SK-N-SH (cell line): Measurements from ENCODE around the gene C1GALT1. TPM values are rescaled to one million over a fixed set of nuclear protein-coding genes. Genes with fewer than 3 reads are reported as not detected.

Experiments
- CTCF ChIA-PET: fragments of 300-600, 350-600 bp; formaldehyde crosslinking; extraction: SDS; loops from one replicate; lab custom pipeline; 2021; lab: Yijun Ruan, JAX
- POLR2A ChIA-PET: fragments of 350-600 bp; sonication (Branson Sonifier 250); formaldehyde crosslinking; extraction: SDS; loops from one replicate; lab custom pipeline; 2020; ENCODE audit warnings: antibody characterized with exemption, inconsistent platforms; lab: Yijun Ruan, JAX
- DNase-seq: peaks from one replicate; pipeline ENCODE4 v3.0.0; 2012
- H2AFZ ChIP-seq: fragments of 200-600 bp; sonication (generic); 2 replicates; pipeline ENCODE4 v1.8.1; 2016; ENCODE audit warnings: antibody characterized with exemption, mild to moderate bottlenecking, low read depth
- H3F3A ChIP-seq: fragments of 200-600 bp; sonication (generic); replicated peaks from 2 replicates; pipeline ENCODE3; 2016; ENCODE audit warnings: antibody characterized with exemption, mild to moderate bottlenecking; ENCODE audit not compliant: insufficient read depth
- H3K27ac ChIP-seq, 2 experiments: fragments of 200-500 bp in 1 of 2; fragments of 200-600 bp in 1 of 2; sonication (Bioruptor generic) in 1 of 2; sonication (generic), shearing (Covaris generic) in 1 of 2; 2 replicates each; pipeline versions ENCODE4 v1.5.1 to v1.6.1; 2014 to 2016; ENCODE audit warnings: low read depth in 2 of 2, inconsistent platforms in 1 of 2, low read length in 1 of 2, mild to moderate bottlenecking in 1 of 2, mixed read lengths in 1 of 2
- H3K27me3 ChIP-seq: fragments of 200-600 bp; sonication (generic), shearing (Covaris generic); 2 replicates; pipeline ENCODE4 v1.6.1; 2016; ENCODE audit warnings: mixed run types; ENCODE audit not compliant: insufficient read depth
- H3K36me3 ChIP-seq, 2 experiments: fragments of 200-500 bp in 1 of 2; fragments of 200-600 bp in 1 of 2; sonication (Bioruptor generic) in 1 of 2; sonication (generic) in 1 of 2; replicated peaks in 1 of 2; 2 replicates each; pipeline versions ENCODE3 to v1.5.1; 2014 to 2016; ENCODE audit warnings: low read length in 1 of 2, mild to moderate bottlenecking in 1 of 2; ENCODE audit not compliant: insufficient read depth in 2 of 2, control insufficient read depth in 1 of 2
- H3K4me1 ChIP-seq, 2 experiments: fragments of 200-500 bp in 1 of 2; fragments of 200-600 bp in 1 of 2; sonication (Bioruptor generic) in 1 of 2; sonication (generic), shearing (Covaris generic) in 1 of 2; 2 replicates each; pipeline versions ENCODE4 v1.5.1 to v1.6.1; 2014 to 2016; ENCODE audit warnings: low read depth in 1 of 2, low read length in 1 of 2, mixed run types in 1 of 2; ENCODE audit not compliant: insufficient read depth in 2 of 2, control insufficient read depth in 1 of 2
- H3K4me2 ChIP-seq: fragments of 200-600 bp; sonication (generic), shearing (Covaris generic); 2 replicates; pipeline ENCODE4 v1.6.1; 2017; ENCODE audit warnings: mixed run types
- H3K4me3 ChIP-seq, 2 experiments: fragments of 200-500 bp in 1 of 2; fragments of 200-600 bp in 1 of 2; sonication (Bioruptor generic) in 1 of 2; sonication (generic), shearing (Covaris generic) in 1 of 2; 2 replicates each; pipeline versions ENCODE4 v1.5.1 to v1.8.1; 2014 to 2016; ENCODE audit warnings: low read depth in 2 of 2, inconsistent platforms in 1 of 2, low read length in 1 of 2, mild to moderate bottlenecking in 1 of 2, mixed read lengths in 1 of 2, moderate library complexity in 1 of 2
- H3K79me2 ChIP-seq: fragments of 200-600 bp; sonication (generic); 2 replicates; pipeline ENCODE4 v1.8.1; 2017; ENCODE audit warnings: mild to moderate bottlenecking; ENCODE audit not compliant: insufficient read depth
- H3K9ac ChIP-seq: fragments of 200-600 bp; sonication (generic); 2 replicates; pipeline ENCODE4 v1.6.1; 2017; ENCODE audit warnings: mixed run types
- H3K9me2 ChIP-seq: fragments of 200-600 bp; sonication (generic); 2 replicates; pipeline ENCODE4 v1.6.1; 2017; ENCODE audit warnings: mixed run types
- H3K9me3 ChIP-seq: fragments of 200-600 bp; sonication (generic); 2 replicates; pipeline ENCODE4 v1.6.1; 2017; ENCODE audit warnings: mixed run types, mild to moderate bottlenecking, moderate library complexity
- H4K20me1 ChIP-seq: fragments of 200-600 bp; sonication (generic); 2 replicates; pipeline ENCODE4 v1.6.1; 2017; ENCODE audit warnings: mild to moderate bottlenecking, mixed run types; ENCODE audit not compliant: insufficient read depth
- CTCF ChIP-seq: fragments of 200-600 bp; sonication (generic); IDR thresholded peaks from 2 replicates; pipeline ENCODE4 v1.6.1; 2017; ENCODE audit warnings: antibody characterized with exemption, mild to moderate bottlenecking, moderate library complexity
- EZH2phosphoT487 ChIP-seq: fragments of 200-600 bp; sonication (generic); IDR thresholded peaks from 2 replicates; pipeline ENCODE4 v1.6.1; 2017; ENCODE audit warnings: low read depth, mixed run types, mild to moderate bottlenecking, antibody characterized with exemption, moderate library complexity, borderline replicate concordance
- FOSL2 ChIP-seq: IDR thresholded peaks from 2 replicates; pipeline ENCODE4 v1.4.0; 2012; ENCODE audit warnings: low read depth, mild to moderate bottlenecking, moderate library complexity, borderline replicate concordance
- GABPA ChIP-seq: IDR thresholded peaks from 2 replicates; pipeline ENCODE4 v1.4.0; 2012; ENCODE audit warnings: low read depth, mild to moderate bottlenecking
- NRF1 ChIP-seq: IDR thresholded peaks from 2 replicates; pipeline ENCODE4 v1.6.1; 2012; ENCODE audit warnings: low read depth, mild to moderate bottlenecking, low read length
- RAD21 ChIP-seq: IDR thresholded peaks from 2 replicates; pipeline ENCODE4 v1.6.1; 2012; ENCODE audit warnings: mild to moderate bottlenecking, low read length
- REST ChIP-seq: IDR thresholded peaks from 2 replicates; pipeline ENCODE4 v1.6.1; 2012; ENCODE audit warnings: mild to moderate bottlenecking, low read depth, low read length, moderate library complexity
- RFX5 ChIP-seq: IDR thresholded peaks from 2 replicates; pipeline ENCODE4 v1.6.1; 2012; ENCODE audit warnings: mild to moderate bottlenecking, improper control_type of control experiment, low read length
- RXRA ChIP-seq: IDR thresholded peaks from 2 replicates; pipeline ENCODE4 v1.4.0; 2012; ENCODE audit warnings: low read depth, mild to moderate bottlenecking, borderline replicate concordance
- TCF12 ChIP-seq: IDR thresholded peaks from 2 replicates; pipeline ENCODE4 v1.4.0; 2012
- TEAD4 ChIP-seq: IDR thresholded peaks from 2 replicates; pipeline ENCODE4 v1.4.0; 2012; ENCODE audit warnings: mild to moderate bottlenecking, borderline replicate concordance; ENCODE audit not compliant: insufficient read depth
- USF1 ChIP-seq: IDR thresholded peaks from 2 replicates; pipeline ENCODE4 v1.4.0; 2012; ENCODE audit warnings: low read depth, borderline replicate concordance
- YY1 ChIP-seq: IDR thresholded peaks from 2 replicates; pipeline ENCODE4 v1.4.0; 2012; ENCODE audit warnings: low read depth, mild to moderate bottlenecking
- WGBS: methylation state at CpG from one replicate; pipeline ENCODE4 v1.1.6; 2017; ENCODE audit warnings: low lambda C conversion rate; 5-methylcytosine and 5-hydroxymethylcytosine counted together
- polyA plus RNA-seq, 3 experiments: library from polyadenylated mRNA; depleted of rRNA; stranded (reverse); fragments of >200 nt; gene quantifications; 2 replicates each; pipeline ENCODE4 v1.2.3, GENCODE V29; 2012
- TF ChIP-seq, protein P1 (sequence below): fragments of 150-350 bp; IDR thresholded peaks from 2 replicates; pipeline ENCODE4 v1.6.1; 2016; ENCODE audit warnings: mild to moderate bottlenecking, low read depth, low read length
- TF ChIP-seq, protein P2 (sequence below): fragments of 150-350 bp; IDR thresholded peaks from 2 replicates; pipeline ENCODE4 v1.6.1; 2017; ENCODE audit warnings: antibody characterized with exemption, low read length, low read depth, borderline replicate concordance
- TF ChIP-seq, protein P3 (sequence below): IDR thresholded peaks from 2 replicates; pipeline ENCODE4 v1.4.0; 2012; ENCODE audit warnings: low read depth, borderline replicate concordance

C1GALT1 gene
- polyA plus RNA-seq, 1 of the 3 experiments (the other 2 are of a cell fraction) = 15.2 TPM

GRCh38 chr7:7223250-7223649, 40.9 kb downstream of the C1GALT1 start:
- Histone ChIP-seq H3K4me3 (no peak overlapping the region), H3K36me3 (peaks cover 0 to 21% of the 10 kb centered on the region in 2 experiments), H3K4me2 (no peak overlapping the region), H2AFZ (no peak overlapping the region), H3F3A (peaks cover 7% of the 10 kb centered on the region), H3K4me1 (peaks cover 0 to 20% of the 10 kb centered on the region in 2 experiments; a peak in 3 of 4 replicates), H3K9me2 (0 out of 2 replicates have a peak, but pooled peaks cover 4% of the 10 kb centered on the region), H3K79me2 (peaks cover 11% of the 10 kb centered on the region; the same call in 1 of the 2 replicates), H4K20me1 (no peaks in the 10 kb centered on the region), H3K9ac (no peak overlapping the region), H3K27me3 (no peaks in the 10 kb centered on the region), H3K27ac (no peak overlapping the region), H3K9me3 (no peaks in the 10 kb centered on the region)
- CTCF ChIA-PET = interaction anchor here (1.6 kb wide), 1 partner anchor 14 kb away, joined by 4 read pairs; no protein-coding TSS in a partner anchor
- POLR2A ChIA-PET = no interaction called here
- 91% methylated on average over 2 of the region's 2 CpGs for WGBS
- TF ChIP-seq GABPA (no peak), CTCF (no peak)
- no peak for DNase-seq

DNA sequence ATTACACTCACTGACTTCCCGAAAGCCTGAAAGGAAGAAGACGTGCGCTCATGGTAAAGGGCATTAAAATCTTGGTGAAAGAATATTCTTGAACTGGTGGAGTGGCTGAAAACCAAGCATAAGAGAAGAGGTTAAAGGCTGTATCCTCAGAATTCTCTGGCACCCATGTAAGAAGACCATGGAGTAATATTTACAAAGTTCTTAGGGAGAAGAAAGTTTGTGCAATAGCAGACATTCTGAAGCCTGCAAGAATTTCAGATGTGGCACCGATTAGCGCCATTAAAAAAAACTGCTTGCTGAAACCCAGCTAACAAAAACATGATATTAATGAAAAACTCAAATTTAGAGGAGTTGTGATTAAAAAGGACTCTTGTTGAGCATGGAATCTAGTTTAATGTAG, 44.1 kb downstream of the C1GALT1 start:
- no peak overlapping the region for H3K27ac ChIP-seq
- H3K9me2 ChIP-seq = 0 out of 2 replicates have a peak, but pooled peaks cover 4% of the 10 kb centered on the region
- 0 out of 2 replicates have a peak, but pooled peaks cover 6% of the 10 kb centered on the region for H3K9me3 ChIP-seq
- H3K4me1 ChIP-seq = peaks cover 0 to 11% of the 10 kb centered on the region in 2 experiments; a peak in 3 of 4 replicates
- no peaks in the 10 kb centered on the region for H4K20me1 ChIP-seq
- CTCF ChIA-PET = no interaction called here
- no peaks in the 10 kb centered on the region for H3K27me3 ChIP-seq
- peaks cover 0 to 13% of the 10 kb centered on the region in 2 experiments for H3K36me3 ChIP-seq
- H3F3A ChIP-seq = peaks cover 7% of the 10 kb centered on the region
- H3K4me3 ChIP-seq = no peak overlapping the region
- H3K9ac ChIP-seq = no peak overlapping the region
- peaks cover 11% of the 10 kb centered on the region; the same call in 1 of the 2 replicates for H3K79me2 ChIP-seq
- WGBS = 89% methylated on average over 5 of the region's 5 CpGs
- DNase-seq = no peak
- POLR2A ChIA-PET = no interaction called here
- no peak overlapping the region for H3K4me2 ChIP-seq
- no peak overlapping the region for H2AFZ ChIP-seq
- TF ChIP-seq, protein P1, sequence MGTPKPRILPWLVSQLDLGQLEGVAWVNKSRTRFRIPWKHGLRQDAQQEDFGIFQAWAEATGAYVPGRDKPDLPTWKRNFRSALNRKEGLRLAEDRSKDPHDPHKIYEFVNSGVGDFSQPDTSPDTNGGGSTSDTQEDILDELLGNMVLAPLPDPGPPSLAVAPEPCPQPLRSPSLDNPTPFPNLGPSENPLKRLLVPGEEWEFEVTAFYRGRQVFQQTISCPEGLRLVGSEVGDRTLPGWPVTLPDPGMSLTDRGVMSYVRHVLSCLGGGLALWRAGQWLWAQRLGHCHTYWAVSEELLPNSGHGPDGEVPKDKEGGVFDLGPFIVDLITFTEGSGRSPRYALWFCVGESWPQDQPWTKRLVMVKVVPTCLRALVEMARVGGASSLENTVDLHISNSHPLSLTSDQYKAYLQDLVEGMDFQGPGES = no peak
- TF ChIP-seq EZH2phosphoT487 (no peak), TCF12 (no peak), TEAD4 (no peak), USF1 (no peak), FOSL2 (no peak), RXRA (no peak), GABPA (no peak), RAD21 (no peak), NRF1 (no peak), RFX5 (no peak), REST (no peak), YY1 (no peak)
- TF ChIP-seq, protein P2, sequence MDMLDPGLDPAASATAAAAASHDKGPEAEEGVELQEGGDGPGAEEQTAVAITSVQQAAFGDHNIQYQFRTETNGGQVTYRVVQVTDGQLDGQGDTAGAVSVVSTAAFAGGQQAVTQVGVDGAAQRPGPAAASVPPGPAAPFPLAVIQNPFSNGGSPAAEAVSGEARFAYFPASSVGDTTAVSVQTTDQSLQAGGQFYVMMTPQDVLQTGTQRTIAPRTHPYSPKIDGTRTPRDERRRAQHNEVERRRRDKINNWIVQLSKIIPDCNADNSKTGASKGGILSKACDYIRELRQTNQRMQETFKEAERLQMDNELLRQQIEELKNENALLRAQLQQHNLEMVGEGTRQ = no peak
- TF ChIP-seq, protein P3, sequence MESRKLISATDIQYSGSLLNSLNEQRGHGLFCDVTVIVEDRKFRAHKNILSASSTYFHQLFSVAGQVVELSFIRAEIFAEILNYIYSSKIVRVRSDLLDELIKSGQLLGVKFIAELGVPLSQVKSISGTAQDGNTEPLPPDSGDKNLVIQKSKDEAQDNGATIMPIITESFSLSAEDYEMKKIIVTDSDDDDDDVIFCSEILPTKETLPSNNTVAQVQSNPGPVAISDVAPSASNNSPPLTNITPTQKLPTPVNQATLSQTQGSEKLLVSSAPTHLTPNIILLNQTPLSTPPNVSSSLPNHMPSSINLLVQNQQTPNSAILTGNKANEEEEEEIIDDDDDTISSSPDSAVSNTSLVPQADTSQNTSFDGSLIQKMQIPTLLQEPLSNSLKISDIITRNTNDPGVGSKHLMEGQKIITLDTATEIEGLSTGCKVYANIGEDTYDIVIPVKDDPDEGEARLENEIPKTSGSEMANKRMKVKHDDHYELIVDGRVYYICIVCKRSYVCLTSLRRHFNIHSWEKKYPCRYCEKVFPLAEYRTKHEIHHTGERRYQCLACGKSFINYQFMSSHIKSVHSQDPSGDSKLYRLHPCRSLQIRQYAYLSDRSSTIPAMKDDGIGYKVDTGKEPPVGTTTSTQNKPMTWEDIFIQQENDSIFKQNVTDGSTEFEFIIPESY = no peak
